ENCODE data around the gene CEACAM19. TPM values are rescaled to one million over a fixed set of nuclear protein-coding genes. Genes with fewer than 3 reads are reported as not detected.

CEACAM19 gene
- total and polyA plus RNA-seq, 2 of the 4 experiments (the other 2 are of a cell fraction) = 0.72 to 9.3 TPM

- intact Hi-C loops (cut with micrococcal nuclease) = no loop called here
- Histone ChIP-seq H2AK5ac (ENCODE audit: low read depth, low read length) (no peak overlapping the region), H4K5ac (ENCODE audit: low read depth, low read length) (no peak overlapping the region), H3K9ac (ENCODE audit: low read depth, low read length) (no peak overlapping the region), H2AFZ (replicated peaks; ENCODE audit: low read length, poor library complexity) (no peak overlapping the region), H3K23ac (ENCODE audit: low read depth, low read length) (no peak overlapping the region), H3K4ac (ENCODE audit: low read depth, low read length) (no peak overlapping the region), H3K79me1 (ENCODE audit: low read depth in 1 of 2, low read length in 2 of 2) (peaks cover 31 to 73% of the 10 kb centered on the region in 2 experiments; a peak in 3 of 4 replicates), H2BK20ac (ENCODE audit: low read depth, low read length) (no peak overlapping the region), H3K18ac (ENCODE audit: low read depth, low read length) (no peak overlapping the region), H3K56ac (ENCODE audit: extremely low read depth, insufficient read depth, low read length) (no peak overlapping the region), H4K91ac (ENCODE audit: insufficient read depth, low read depth, low read length) (no peak overlapping the region), H4K8ac (ENCODE audit: low read depth in 2 of 2, low read length in 2 of 2) (no peak overlapping the region), H3K9me1 (ENCODE audit: insufficient read depth, low read length) (peaks cover 8% of the 10 kb centered on the region), H3K9me3 (ENCODE audit: control insufficient read depth, insufficient read depth, low read length) (no peaks in the 10 kb centered on the region), H3K14ac (replicated peaks; ENCODE audit: low read depth, low read length) (no peak overlapping the region), H2BK15ac (ENCODE audit: low read depth, low read length) (no peak overlapping the region), H3K27me3 (ENCODE audit: control insufficient read depth, insufficient read depth, low read length) (no peaks in the 10 kb centered on the region), H4K20me1 (ENCODE audit: insufficient read depth, low read length) (0 out of 2 replicates have a peak, but pooled peaks cover 2% of the 10 kb centered on the region), H3K36me3 (ENCODE audit: control insufficient read depth, insufficient read depth, low read length) (peaks cover 63% of the 10 kb centered on the region), H2AK9ac (replicated peaks; ENCODE audit: low read depth, low read length, poor library complexity) (no peak overlapping the region), H3K4me3 (ENCODE audit: insufficient read depth, low read depth, low read length) (no peak overlapping the region), H2BK5ac (ENCODE audit: low read depth, low read length, poor library complexity, severe bottlenecking) (no peak overlapping the region), H3K4me2 (ENCODE audit: low read depth, low read length) (no peak overlapping the region), H3K4me1 (ENCODE audit: control insufficient read depth, insufficient read depth, low read length) (peaks cover 3% of the 10 kb centered on the region; the same call in 1 of the 2 replicates), H3K27ac (ENCODE audit: insufficient read depth, low read length) (no peak overlapping the region), H2BK120ac (ENCODE audit: low read depth, low read length) (no peak overlapping the region)
- TF ChIP-seq MXI1 (IDR thresholded peaks at IDR 0.05; ENCODE audit: borderline replicate concordance, low read depth, low read length) (no peak), RFX5 (IDR thresholded peaks at IDR 0.05; ENCODE audit: low read depth, low read length) (no peak), RAD21 (IDR thresholded peaks at IDR 0.05; ENCODE audit: low read length) (no peak), CEBPB (IDR thresholded peaks at IDR 0.05; ENCODE audit: low read depth, low read length) (no peak), CHD1 (IDR thresholded peaks at IDR 0.05; ENCODE audit: low read depth, low read length) (no peak), NFE2L2 (IDR thresholded peaks at IDR 0.05; ENCODE audit: low read depth, low read length) (no peak), FOS (IDR thresholded peaks at IDR 0.05; ENCODE audit: low read depth, low read length) (no peak), POLR2A (IDR thresholded peaks at IDR 0.05; ENCODE audit: low read depth, low read length) (no peak), RCOR1 (IDR thresholded peaks at IDR 0.05; ENCODE audit: insufficient replicate concordance, low read length) (no peak), MAFK (IDR thresholded peaks at IDR 0.05; ENCODE audit: low read depth, low read length) (no peak), SMC3 (IDR thresholded peaks at IDR 0.05; ENCODE audit: low read depth, low read length) (no peak), USF2 (IDR thresholded peaks at IDR 0.05; ENCODE audit: low read depth, low read length) (no peak), BHLHE40 (IDR thresholded peaks at IDR 0.05; ENCODE audit: low read depth, low read length) (no peak), MAZ (IDR thresholded peaks at IDR 0.05; ENCODE audit: borderline replicate concordance, low read depth, low read length) (no peak), ELK1 (IDR thresholded peaks at IDR 0.05; ENCODE audit: borderline replicate concordance, low read depth, low read length) (no peak)
- TF ChIP-seq, protein P1, sequence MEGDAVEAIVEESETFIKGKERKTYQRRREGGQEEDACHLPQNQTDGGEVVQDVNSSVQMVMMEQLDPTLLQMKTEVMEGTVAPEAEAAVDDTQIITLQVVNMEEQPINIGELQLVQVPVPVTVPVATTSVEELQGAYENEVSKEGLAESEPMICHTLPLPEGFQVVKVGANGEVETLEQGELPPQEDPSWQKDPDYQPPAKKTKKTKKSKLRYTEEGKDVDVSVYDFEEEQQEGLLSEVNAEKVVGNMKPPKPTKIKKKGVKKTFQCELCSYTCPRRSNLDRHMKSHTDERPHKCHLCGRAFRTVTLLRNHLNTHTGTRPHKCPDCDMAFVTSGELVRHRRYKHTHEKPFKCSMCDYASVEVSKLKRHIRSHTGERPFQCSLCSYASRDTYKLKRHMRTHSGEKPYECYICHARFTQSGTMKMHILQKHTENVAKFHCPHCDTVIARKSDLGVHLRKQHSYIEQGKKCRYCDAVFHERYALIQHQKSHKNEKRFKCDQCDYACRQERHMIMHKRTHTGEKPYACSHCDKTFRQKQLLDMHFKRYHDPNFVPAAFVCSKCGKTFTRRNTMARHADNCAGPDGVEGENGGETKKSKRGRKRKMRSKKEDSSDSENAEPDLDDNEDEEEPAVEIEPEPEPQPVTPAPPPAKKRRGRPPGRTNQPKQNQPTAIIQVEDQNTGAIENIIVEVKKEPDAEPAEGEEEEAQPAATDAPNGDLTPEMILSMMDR (conservative IDR thresholded peaks at IDR 0.05; ENCODE audit: low read depth, low read length) = no peak
- no CpG with 5 or more reads among the region's 11 CpGs for WGBS, 2 experiments (ENCODE audit: extremely low coverage in 2 of 2, insufficient read length in 1 of 2)
- dilution Hi-C loops (cut with HindIII; ENCODE audit: low sequenced_read_pairs, unreplicated experiment) = no loop called here
- no peak for ATAC-seq (ENCODE audit: low read depth)
- in situ Hi-C loops (cut with MboI; ENCODE audit: low sequenced_read_pairs) = no loop called here
- BruUV-seq (replicated peaks) = no TSS peak
- POLR2A ChIA-PET (ENCODE audit: unreplicated experiment) = no interaction called here
- CTCF ChIA-PET = no interaction called here
- DNase-seq = no peak
These were observed 10.1 kb upstream of the CEACAM19 start for GRCh38 chr19:44661205-44661604.

All from IMR-90 (cell line).